Liver (tissue), 9 donors: Measurements from ENCODE around the gene AHSG. TPM values are rescaled to one million over a fixed set of nuclear protein-coding genes. Genes with fewer than 3 reads are reported as not detected.

Source experiments
- DNase-seq: peaks from one replicate; pipeline ENCODE4 v3.0.0-alpha.2; 2017; ENCODE audit warnings: low spot score
- H3K27ac ChIP-seq, 2 donors: one replicate each; pipeline ENCODE4 v1.7.0; 2013; ENCODE audit warnings: inconsistent platforms in 2 of 2, low read length in 2 of 2, control low read depth in 1 of 2, low read depth in 1 of 2, mild to moderate bottlenecking in 1 of 2
- H3K27me3 ChIP-seq, 4 donors: one replicate each; pipeline versions ENCODE4 v1.6.1 to v1.7.0; 2013; ENCODE audit warnings: low read length in 3 of 4, inconsistent platforms in 1 of 4, mild to moderate bottlenecking in 1 of 4, moderate library complexity in 1 of 4; ENCODE audit not compliant: control insufficient read depth in 4 of 4, insufficient read depth in 4 of 4
- H3K36me3 ChIP-seq, 4 donors: one replicate each; pipeline versions ENCODE4 v1.6.1 to v1.7.0; 2013; ENCODE audit warnings: low read length in 3 of 4, mild to moderate bottlenecking in 3 of 4, low read depth in 1 of 4, moderate library complexity in 1 of 4; ENCODE audit not compliant: control insufficient read depth in 4 of 4, insufficient read depth in 3 of 4
- H3K4me1 ChIP-seq, 4 donors: one replicate each; pipeline versions ENCODE4 v1.6.1 to v1.7.0; 2013; ENCODE audit warnings: low read length in 3 of 4, mild to moderate bottlenecking in 3 of 4, moderate library complexity in 1 of 4; ENCODE audit not compliant: control insufficient read depth in 4 of 4, insufficient read depth in 4 of 4
- H3K4me3 ChIP-seq, 3 donors: one replicate each; pipeline versions ENCODE4 v1.6.1 to v1.7.0; 2013; ENCODE audit warnings: low read length in 3 of 3, control low read depth in 1 of 3, low read depth in 1 of 3, mild to moderate bottlenecking in 1 of 3
- H3K9ac ChIP-seq, 2 donors: one replicate each; pipeline ENCODE4 v1.7.0; 2013; ENCODE audit warnings: low read length in 2 of 2, mild to moderate bottlenecking in 2 of 2, moderate library complexity in 2 of 2, control low read depth in 1 of 2, low read depth in 1 of 2
- H3K9me3 ChIP-seq, 4 donors: one replicate each; pipeline versions ENCODE4 v1.6.1 to v1.7.0; 2013; ENCODE audit warnings: low read length in 3 of 4; ENCODE audit not compliant: control insufficient read depth in 4 of 4
- ATF3 ChIP-seq: IDR thresholded peaks from 2 replicates; pipeline ENCODE4 v1.6.1; 2016; ENCODE audit warnings: antibody characterized with exemption
- EGR1 ChIP-seq, 2 donors: IDR thresholded peaks; 2 replicates each; pipeline ENCODE4 v1.6.1; 2016 to 2018; ENCODE audit warnings: antibody characterized with exemption in 2 of 2, low read depth in 2 of 2
- FOXA1 ChIP-seq: IDR thresholded peaks from 2 replicates; pipeline ENCODE4 v1.6.1; 2016; ENCODE audit warnings: antibody characterized with exemption
- FOXA2 ChIP-seq: IDR thresholded peaks from 2 replicates; pipeline ENCODE4 v1.6.1; 2016; ENCODE audit warnings: antibody characterized with exemption
- GABPA ChIP-seq, 2 donors: IDR thresholded peaks in 1 of 2; conservative IDR thresholded peaks in 1 of 2; 2 replicates each; pipeline ENCODE4 v1.6.1; 2016; ENCODE audit warnings: antibody characterized with exemption in 2 of 2, mild to moderate bottlenecking in 1 of 2, moderate library complexity in 1 of 2
- HNF4A ChIP-seq, 2 donors: conservative IDR thresholded peaks; 2 replicates each; pipeline ENCODE4 v1.6.1; 2016; ENCODE audit warnings: antibody characterized with exemption in 2 of 2, mild to moderate bottlenecking in 2 of 2
- HNF4G ChIP-seq: IDR thresholded peaks from 2 replicates; pipeline ENCODE4 v1.6.1; 2016; ENCODE audit warnings: antibody characterized with exemption
- JUND ChIP-seq, 2 donors: IDR thresholded peaks; 2 replicates each; pipeline ENCODE4 v1.6.1; 2016; ENCODE audit warnings: antibody characterized with exemption in 2 of 2
- MAX ChIP-seq: IDR thresholded peaks from 2 replicates; pipeline ENCODE4 v1.6.1; 2016; ENCODE audit warnings: antibody characterized with exemption
- NR2F2 ChIP-seq: IDR thresholded peaks from 2 replicates; pipeline ENCODE4 v1.6.1; 2016; ENCODE audit warnings: antibody characterized with exemption
- RAD21 ChIP-seq, 2 donors: IDR thresholded peaks; 2 replicates each; pipeline ENCODE4 v1.6.1; 2016; ENCODE audit warnings: antibody characterized with exemption in 2 of 2, mild to moderate bottlenecking in 2 of 2
- RXRA ChIP-seq, 2 donors: IDR thresholded peaks; 2 replicates each; pipeline ENCODE4 v1.6.1; 2017 to 2018; ENCODE audit warnings: antibody characterized with exemption in 2 of 2, mild to moderate bottlenecking in 1 of 2
- SP1 ChIP-seq: IDR thresholded peaks from 2 replicates; pipeline ENCODE4 v1.6.1; 2018; ENCODE audit warnings: antibody characterized with exemption, mild to moderate bottlenecking
- TAF1 ChIP-seq: conservative IDR thresholded peaks from 2 replicates; pipeline ENCODE4 v1.6.1; 2016; ENCODE audit warnings: antibody characterized with exemption, mild to moderate bottlenecking
- YY1 ChIP-seq: IDR thresholded peaks from 2 replicates; pipeline ENCODE4 v1.6.1; 2016; ENCODE audit warnings: antibody characterized with exemption, mild to moderate bottlenecking
- WGBS: extraction: QIAGEN DNeasy Blood & Tissue Kit; methylation state at CpG from one replicate; pipeline ENCODE4 v1.1.7; 2013; 5-methylcytosine and 5-hydroxymethylcytosine counted together
- polyA plus RNA-seq, 2 donors: library from polyadenylated mRNA; stranded (reverse) in 1 of 2; unstranded in 1 of 2; fragments of 200-250 nt in 1 of 2; fragments of >200 nt in 1 of 2; fragmentation: Nextera tagmentation in 1 of 2; extraction: Ambion mirVana in 1 of 2; gene quantifications; one replicate each; pipeline versions ENCODE4 v1.2.1 to v1.2.3, GENCODE V29; 2013 to 2015
- total RNA-seq, 2 donors: library from RNA; depleted of rRNA; stranded (reverse); fragments of >200 nt; gene quantifications; one replicate each; pipeline ENCODE4 v1.2.3, GENCODE V29; 2014
- TF ChIP-seq, protein P1 (sequence below): fragments of 150-350 bp; IDR thresholded peaks from 2 replicates; pipeline ENCODE4 v1.5.1; 2017; ENCODE audit warnings: improper control_type of control experiment, low read depth, low read length; ENCODE audit not compliant: missing input control
- TF ChIP-seq, protein P2 (sequence below): IDR thresholded peaks from 2 replicates; pipeline ENCODE4 v1.6.1; 2016; ENCODE audit warnings: antibody characterized with exemption, mild to moderate bottlenecking
- TF ChIP-seq, protein P3 (sequence below): IDR thresholded peaks from 2 replicates; pipeline ENCODE4 v1.6.1; 2016; ENCODE audit warnings: antibody characterized with exemption
- donor health status: healthy.
- donor health status: healthy.
- donor health status: healthy.
- donor health status: healthy.
- donor health status: healthy.

The AHSG gene
- total and polyA plus RNA-seq, 4 donors: 965 to 4,470 (median 2,050) TPM

- no peak for DNase-seq
- Histone ChIP-seq H3K9ac (no peak overlapping the region), H3K27me3 (no peaks in the 10 kb centered on the region), H3K4me3 (peak overlapping the region in 2 of 3 donors; percentile 5 to 6), H3K4me1 (peaks cover 2 to 53% (median 34%) of the 10 kb centered on the region in 4 donors), H3K9me3 (no peaks in the 10 kb centered on the region), H3K27ac (no peak overlapping the region), H3K36me3 (peaks cover 0 to 36% (median 15%) of the 10 kb centered on the region in 4 donors)
- TF ChIP-seq HNF4G (no peak), HNF4A (conservative IDR thresholded peaks at IDR 0.05) (no peak), TAF1 (no peak), ATF3 (no peak), RXRA (IDR thresholded peaks at IDR 0.05) (no peak), NR2F2 (no peak), MAX (no peak), JUND (IDR thresholded peaks at IDR 0.05) (no peak), EGR1 (IDR thresholded peaks at IDR 0.05; ENCODE audit: low read depth in 2 of 2) (no peak), FOXA2 (no peak), SP1 (no peak), YY1 (no peak), RAD21 (IDR thresholded peaks at IDR 0.05) (no peak), GABPA (IDR thresholded peaks at IDR 0.05 in 1 of 2, conservative IDR thresholded peaks at IDR 0.05 in 1 of 2) (no peak), FOXA1 (no peak)
- TF ChIP-seq, protein P1, sequence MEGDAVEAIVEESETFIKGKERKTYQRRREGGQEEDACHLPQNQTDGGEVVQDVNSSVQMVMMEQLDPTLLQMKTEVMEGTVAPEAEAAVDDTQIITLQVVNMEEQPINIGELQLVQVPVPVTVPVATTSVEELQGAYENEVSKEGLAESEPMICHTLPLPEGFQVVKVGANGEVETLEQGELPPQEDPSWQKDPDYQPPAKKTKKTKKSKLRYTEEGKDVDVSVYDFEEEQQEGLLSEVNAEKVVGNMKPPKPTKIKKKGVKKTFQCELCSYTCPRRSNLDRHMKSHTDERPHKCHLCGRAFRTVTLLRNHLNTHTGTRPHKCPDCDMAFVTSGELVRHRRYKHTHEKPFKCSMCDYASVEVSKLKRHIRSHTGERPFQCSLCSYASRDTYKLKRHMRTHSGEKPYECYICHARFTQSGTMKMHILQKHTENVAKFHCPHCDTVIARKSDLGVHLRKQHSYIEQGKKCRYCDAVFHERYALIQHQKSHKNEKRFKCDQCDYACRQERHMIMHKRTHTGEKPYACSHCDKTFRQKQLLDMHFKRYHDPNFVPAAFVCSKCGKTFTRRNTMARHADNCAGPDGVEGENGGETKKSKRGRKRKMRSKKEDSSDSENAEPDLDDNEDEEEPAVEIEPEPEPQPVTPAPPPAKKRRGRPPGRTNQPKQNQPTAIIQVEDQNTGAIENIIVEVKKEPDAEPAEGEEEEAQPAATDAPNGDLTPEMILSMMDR: no peak
- TF ChIP-seq, protein P2, sequence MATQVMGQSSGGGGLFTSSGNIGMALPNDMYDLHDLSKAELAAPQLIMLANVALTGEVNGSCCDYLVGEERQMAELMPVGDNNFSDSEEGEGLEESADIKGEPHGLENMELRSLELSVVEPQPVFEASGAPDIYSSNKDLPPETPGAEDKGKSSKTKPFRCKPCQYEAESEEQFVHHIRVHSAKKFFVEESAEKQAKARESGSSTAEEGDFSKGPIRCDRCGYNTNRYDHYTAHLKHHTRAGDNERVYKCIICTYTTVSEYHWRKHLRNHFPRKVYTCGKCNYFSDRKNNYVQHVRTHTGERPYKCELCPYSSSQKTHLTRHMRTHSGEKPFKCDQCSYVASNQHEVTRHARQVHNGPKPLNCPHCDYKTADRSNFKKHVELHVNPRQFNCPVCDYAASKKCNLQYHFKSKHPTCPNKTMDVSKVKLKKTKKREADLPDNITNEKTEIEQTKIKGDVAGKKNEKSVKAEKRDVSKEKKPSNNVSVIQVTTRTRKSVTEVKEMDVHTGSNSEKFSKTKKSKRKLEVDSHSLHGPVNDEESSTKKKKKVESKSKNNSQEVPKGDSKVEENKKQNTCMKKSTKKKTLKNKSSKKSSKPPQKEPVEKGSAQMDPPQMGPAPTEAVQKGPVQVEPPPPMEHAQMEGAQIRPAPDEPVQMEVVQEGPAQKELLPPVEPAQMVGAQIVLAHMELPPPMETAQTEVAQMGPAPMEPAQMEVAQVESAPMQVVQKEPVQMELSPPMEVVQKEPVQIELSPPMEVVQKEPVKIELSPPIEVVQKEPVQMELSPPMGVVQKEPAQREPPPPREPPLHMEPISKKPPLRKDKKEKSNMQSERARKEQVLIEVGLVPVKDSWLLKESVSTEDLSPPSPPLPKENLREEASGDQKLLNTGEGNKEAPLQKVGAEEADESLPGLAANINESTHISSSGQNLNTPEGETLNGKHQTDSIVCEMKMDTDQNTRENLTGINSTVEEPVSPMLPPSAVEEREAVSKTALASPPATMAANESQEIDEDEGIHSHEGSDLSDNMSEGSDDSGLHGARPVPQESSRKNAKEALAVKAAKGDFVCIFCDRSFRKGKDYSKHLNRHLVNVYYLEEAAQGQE: no peak
- TF ChIP-seq, protein P3, sequence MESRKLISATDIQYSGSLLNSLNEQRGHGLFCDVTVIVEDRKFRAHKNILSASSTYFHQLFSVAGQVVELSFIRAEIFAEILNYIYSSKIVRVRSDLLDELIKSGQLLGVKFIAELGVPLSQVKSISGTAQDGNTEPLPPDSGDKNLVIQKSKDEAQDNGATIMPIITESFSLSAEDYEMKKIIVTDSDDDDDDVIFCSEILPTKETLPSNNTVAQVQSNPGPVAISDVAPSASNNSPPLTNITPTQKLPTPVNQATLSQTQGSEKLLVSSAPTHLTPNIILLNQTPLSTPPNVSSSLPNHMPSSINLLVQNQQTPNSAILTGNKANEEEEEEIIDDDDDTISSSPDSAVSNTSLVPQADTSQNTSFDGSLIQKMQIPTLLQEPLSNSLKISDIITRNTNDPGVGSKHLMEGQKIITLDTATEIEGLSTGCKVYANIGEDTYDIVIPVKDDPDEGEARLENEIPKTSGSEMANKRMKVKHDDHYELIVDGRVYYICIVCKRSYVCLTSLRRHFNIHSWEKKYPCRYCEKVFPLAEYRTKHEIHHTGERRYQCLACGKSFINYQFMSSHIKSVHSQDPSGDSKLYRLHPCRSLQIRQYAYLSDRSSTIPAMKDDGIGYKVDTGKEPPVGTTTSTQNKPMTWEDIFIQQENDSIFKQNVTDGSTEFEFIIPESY: no peak
- 85% methylated on average over 1 of the region's 1 CpG for WGBS
Measured at GRCh38 chr3:186643493-186643892, 30.6 kb downstream of the AHSG start.
